Kidney epithelial cell (primary cell): ENCODE results near the gene FAM131C. TPM values are rescaled to one million over a fixed set of nuclear protein-coding genes. Genes with fewer than 3 reads are reported as not detected.
"Not testable (repeated sequence)": the region's sequence is repeated elsewhere in the genome, so short reads cannot be mapped to it uniquely, and the experiment has no call there.

ENCODE experiments used
- DNase-seq: peaks from one replicate; pipeline ENCODE4 v3.0.0-alpha.2; 2010; ENCODE audit warnings: low read depth
- H3K27me3 ChIP-seq: 2 replicates; pipeline ENCODE4 v1.6.0; 2011; ENCODE audit warnings: low read length; ENCODE audit not compliant: control insufficient read depth, insufficient read depth
- H3K36me3 ChIP-seq: 2 replicates; pipeline ENCODE4 v1.5.1; 2011; ENCODE audit warnings: low read length; ENCODE audit not compliant: control insufficient read depth, insufficient read depth
- H3K4me3 ChIP-seq: 2 replicates; pipeline ENCODE4 v1.5.1; 2011; ENCODE audit warnings: low read depth, mild to moderate bottlenecking, control low read depth, low read length
- CTCF ChIP-seq: IDR thresholded peaks from 2 replicates; pipeline ENCODE4 v1.5.1; 2011; ENCODE audit warnings: mild to moderate bottlenecking, moderate library complexity, low read length, control low read depth, inconsistent platforms; ENCODE audit not compliant: insufficient read depth, poor library complexity, severe bottlenecking
- total RNA-seq: library from RNA; depleted of rRNA; stranded (reverse); fragments of >200 nt; gene quantifications from 2 replicates; pipeline ENCODE4 v1.2.3, GENCODE V29; 2015

The FAM131C gene
- total RNA-seq, 1 donor from 2014 or later, result 0.46 TPM

DNA sequence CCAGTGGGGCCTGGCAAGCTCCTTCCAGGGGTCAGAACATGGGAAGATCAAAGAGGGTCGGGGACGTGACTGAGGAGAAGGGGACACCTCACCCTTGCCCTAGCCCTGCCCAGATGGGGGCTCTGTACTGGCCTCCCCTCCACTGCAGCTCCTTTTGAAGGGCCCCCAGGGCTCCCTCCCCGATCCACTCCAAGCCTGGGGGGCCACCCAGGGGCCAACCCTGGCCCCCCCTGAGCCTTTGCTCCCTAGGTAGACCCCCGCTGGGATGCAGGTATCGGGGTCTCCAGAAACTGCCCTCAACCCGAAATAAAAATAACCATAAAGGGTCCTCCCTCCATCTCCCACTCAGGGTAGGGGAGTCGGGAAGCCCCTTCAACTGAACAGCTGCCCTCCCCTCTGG is 37.4 kb upstream of the FAM131C start:
- no peaks in the 10 kb centered on the region for H3K36me3 ChIP-seq
- no peaks in the 10 kb centered on the region for H3K27me3 ChIP-seq
- TF ChIP-seq CTCF, result no peak
- no peak for DNase-seq
- no peak overlapping the region for H3K4me3 ChIP-seq

DNA sequence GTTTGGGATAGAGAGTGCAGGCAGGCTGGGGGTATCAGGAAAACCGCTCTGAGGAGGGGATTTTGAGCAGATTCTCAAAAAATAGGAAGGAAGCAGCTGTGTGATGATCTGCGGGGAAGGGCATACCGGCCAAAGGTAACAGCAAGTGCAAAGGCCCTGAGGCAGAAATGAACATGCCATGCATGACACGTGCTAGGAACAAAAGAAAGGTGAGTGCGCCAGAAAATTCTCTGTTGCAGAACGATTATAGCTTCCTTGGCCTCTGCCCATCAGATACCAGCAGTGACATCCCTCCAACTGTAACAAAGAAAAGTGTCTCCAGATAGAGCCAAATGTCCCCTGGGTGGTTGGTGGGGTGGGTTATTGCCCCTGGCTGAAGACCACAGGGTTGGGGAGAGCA is 37.0 kb upstream of the FAM131C start:
- DNase-seq, result no peak
- H3K4me3 ChIP-seq, result no peak overlapping the region
- no peaks in the 10 kb centered on the region for H3K36me3 ChIP-seq
- no peak for TF ChIP-seq CTCF
- H3K27me3 ChIP-seq, result no peaks in the 10 kb centered on the region

DNA sequence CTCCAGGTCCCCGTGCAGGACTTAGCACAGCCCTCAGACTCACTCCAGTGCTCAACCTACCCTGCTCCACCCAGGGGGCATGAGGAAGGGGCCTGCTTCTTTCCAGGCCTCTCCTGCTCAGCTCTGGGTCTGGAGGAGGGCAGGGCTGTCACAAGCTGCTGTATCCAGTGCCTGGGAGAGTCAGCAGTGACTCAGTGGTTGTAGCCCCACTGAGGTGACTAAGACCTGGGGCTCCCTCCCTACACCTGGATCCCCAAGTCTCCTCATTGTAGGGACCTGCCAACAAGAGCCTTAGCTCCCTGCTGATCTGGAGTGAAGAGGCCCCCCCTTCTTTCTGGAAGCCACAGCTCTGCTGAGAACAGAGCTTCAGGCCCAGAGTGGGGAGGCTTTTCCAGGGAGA is 36.1 kb upstream of the FAM131C start:
- H3K4me3 ChIP-seq, result no peak overlapping the region
- H3K27me3 ChIP-seq, result no peaks in the 10 kb centered on the region
- no peak for TF ChIP-seq CTCF
- DNase-seq, result no peak
- no peaks in the 10 kb centered on the region for H3K36me3 ChIP-seq

DNA sequence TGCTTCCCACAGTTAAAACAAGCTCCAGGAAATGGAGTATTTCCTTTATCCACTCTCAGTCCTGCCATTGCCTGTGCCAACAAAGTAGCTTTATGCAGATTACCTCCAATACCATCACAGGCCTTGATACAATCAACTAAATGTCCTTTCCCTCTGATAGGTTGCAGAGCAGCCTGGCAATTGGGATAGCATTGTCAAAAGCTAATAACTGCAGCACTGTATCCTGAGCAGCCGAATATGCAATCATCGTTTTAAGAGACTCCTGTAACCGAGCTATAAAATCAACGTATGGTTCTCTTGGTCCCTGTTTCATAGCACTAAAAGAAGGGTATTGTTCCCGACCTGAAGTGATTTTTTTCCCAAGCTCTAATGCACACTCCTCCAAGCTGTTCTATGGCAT is 33.6 kb upstream of the FAM131C start:
- H3K27me3 ChIP-seq, H3K4me3 ChIP-seq, DNase-seq, H3K36me3 ChIP-seq: not testable (repeated sequence)

DNA sequence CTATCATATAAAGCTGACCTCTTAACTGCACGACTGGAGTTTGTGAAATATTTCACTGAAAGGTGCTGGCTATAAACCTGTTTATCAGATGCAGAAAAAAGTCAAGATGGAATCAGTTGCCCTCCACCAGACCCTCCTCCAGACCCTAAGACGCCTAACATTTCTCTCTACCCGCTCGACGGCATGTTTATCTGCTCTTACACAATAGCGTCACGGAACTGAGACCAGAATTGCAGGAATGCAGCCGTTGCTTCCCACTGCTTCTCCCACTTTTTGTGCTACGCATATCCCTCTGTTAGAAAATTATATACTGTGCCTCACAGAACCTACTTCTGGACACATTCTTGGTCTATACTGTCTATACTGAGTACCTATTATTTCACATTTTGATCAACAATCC is 28.2 kb upstream of the FAM131C start:
- no peak for DNase-seq
- Histone ChIP-seq H3K36me3 (no peaks in the 10 kb centered on the region), H3K27me3 (no peaks in the 10 kb centered on the region), H3K4me3 (no peak overlapping the region)
- TF ChIP-seq CTCF, result no peak

DNA sequence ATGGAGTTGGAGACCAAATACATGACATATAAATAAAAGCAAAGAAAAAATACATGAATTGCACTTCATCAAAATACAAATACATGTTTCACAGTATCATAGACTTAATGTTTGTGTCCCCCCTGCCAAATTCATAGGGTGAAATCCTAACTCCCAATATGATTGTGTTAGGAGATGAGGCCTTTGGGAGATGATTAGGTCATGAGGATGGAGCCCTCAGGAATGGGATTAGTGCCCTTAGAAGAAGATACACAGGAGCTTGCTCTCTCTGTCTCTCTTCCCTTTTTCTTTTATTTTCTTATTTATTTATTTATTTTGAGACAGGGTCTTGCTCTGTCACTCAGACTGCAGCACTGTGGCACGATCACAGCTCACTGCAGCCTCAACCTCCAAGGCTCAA is 26.0 kb upstream of the FAM131C start:
- Histone ChIP-seq H3K27me3 (peaks cover 5% of the 10 kb centered on the region), H3K4me3 (no peak overlapping the region), H3K36me3 (no peaks in the 10 kb centered on the region)
- no peak for TF ChIP-seq CTCF
- DNase-seq, result no peak
